ENCODE results near the gene TMIE.

Gene TMIE

GRCh38 chr3:46669191-46669999 lies 31.8 kb upstream of the TMIE start:
- no peak for DNase-seq (ENCODE audit: low spot score)

DNA sequence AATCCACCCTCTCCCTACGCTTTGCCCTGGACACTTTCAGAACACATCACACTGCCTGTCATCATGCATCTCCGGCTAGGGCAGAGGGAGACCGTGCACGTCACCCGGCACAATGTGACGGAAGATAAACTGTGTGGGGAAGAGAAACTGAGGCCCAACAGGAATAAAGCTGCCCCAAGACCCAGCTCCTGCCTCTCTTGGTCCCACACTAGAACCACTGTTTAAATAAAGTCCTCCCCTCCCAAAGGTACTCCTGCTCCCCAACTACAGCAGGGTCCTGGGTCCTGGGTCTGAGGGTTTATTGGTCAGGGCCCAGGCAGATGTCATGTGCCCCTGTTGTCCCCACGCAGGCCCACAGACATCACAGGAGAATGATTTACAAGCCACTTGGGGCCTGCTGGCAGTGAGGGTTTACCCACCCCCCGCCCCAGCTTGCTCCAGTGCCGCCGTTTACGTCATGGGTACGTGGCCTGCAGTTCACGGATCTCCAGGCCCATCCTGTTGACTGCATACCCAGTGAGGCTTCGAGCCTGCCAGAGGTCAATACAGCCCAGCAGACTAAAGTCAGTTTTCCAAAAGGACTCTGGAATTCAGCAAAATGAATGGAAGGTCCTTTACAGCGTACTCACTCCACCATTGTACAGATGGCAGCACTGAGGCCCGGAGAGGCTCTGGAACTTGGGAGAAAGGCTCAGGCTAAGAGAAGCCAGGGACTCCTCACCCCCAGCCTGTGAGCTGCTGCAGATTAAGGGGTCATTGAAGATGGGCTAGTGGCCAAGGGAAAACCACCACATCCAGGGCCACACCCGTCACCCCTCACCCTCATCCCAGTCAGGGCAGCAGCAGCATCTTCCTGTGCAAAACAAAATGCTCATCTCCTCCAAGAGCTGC lies 30.9 kb upstream of the TMIE start:
- no peak for DNase-seq (ENCODE audit: low spot score)

DNA sequence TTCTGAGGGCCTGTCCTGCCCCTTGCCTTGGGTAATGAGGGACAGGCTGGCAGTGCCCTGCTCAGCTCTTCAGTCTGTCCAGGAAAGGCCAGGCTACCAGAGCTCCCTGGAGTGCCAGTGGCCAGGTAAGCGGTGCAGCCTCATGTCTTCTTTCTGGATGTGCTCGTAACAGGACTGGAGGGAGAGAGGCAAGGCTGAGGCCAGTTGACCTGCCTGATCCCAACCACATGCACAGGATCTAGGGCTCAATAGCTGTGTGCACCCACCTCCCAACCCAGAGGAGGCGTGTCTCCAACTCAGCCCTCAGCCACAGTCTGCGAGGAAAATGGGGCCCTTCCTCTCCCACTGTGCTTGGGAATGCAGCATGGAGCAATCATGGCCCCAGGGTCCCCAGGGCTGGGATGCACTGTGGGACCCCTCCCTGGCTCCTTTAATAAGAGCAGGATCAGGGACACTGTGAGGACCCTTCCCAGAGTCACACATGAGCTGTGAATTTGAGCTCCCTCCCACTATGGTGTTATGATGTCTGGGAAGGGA lies 30.2 kb upstream of the TMIE start:
- no peak for DNase-seq (ENCODE audit: low spot score)

GRCh38 chr3:46671541-46672348 lies 29.4 kb upstream of the TMIE start:
- no peak for DNase-seq (ENCODE audit: low spot score)

- no peak for DNase-seq (ENCODE audit: low spot score)
Measured at GRCh38 chr3:46672349-46672695, 28.9 kb upstream of the TMIE start.

DNA sequence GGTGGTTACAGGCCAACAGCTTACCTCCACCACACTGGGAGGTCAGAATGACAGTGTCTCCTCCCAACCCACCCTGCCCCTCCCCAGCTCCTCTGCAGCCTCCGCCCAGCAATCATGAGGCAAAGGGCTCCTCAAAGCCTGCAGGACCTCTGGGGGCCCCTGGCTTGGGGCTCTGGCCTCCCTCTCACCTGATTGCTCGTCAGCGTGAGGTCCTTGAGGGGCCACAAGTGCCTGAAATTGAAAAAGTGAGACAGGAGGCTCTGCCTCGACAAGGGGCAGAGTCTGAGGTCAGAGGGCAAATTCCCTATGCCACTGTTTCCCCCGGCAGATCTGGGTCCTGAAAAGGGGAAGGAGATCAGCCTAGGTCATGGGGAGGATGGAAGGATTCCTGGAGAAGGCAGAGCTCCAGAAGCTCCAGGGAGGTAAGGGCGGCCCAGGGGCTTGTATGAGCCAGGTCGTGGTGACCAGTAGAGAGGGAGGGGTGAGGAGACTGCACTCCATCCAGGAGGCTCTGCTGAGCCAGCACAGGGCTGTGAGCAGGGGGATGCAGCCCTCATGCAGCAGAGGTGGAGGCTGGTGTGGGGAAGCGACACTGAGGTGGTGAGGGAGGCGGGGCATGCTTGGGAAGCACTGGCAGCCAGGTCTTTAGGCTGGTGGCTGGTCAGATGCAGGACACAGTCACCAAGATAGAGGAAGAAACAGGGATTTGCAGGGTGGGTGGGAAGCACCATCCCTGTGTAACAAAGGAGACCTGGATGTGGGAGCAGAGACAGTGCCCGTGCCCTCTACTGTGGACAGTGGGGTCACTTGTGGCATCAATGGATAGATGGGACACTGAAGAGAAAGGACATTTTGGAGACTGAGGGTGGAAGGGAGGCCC lies 27.8 kb upstream of the TMIE start:
- no peak for DNase-seq (ENCODE audit: low spot score)

GRCh38 chr3:46674031-46674845 lies 27.0 kb upstream of the TMIE start:
- DNase-seq (ENCODE audit: low spot score) = no peak

DNA sequence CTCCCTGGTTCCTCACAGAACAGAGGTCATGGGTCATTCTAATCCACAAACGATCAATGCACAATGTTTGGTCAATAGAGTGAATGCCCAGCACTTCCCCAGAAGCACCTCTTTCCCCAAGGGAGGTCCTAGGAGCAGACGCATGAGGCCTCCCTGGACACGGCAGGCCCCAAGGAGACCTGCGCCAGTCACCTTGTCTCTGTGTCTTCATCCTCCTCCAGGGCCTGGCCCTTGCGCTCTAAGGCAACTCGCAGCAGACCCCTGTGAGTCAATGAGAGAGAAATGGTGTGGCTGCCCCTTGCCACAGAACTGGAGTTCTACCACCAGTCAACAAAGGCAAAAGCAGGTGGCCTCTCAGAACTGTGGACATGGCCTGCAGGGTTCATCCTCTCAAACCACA lies 25.8 kb upstream of the TMIE start:
- DNase-seq (ENCODE audit: low spot score) = no peak

DNA sequence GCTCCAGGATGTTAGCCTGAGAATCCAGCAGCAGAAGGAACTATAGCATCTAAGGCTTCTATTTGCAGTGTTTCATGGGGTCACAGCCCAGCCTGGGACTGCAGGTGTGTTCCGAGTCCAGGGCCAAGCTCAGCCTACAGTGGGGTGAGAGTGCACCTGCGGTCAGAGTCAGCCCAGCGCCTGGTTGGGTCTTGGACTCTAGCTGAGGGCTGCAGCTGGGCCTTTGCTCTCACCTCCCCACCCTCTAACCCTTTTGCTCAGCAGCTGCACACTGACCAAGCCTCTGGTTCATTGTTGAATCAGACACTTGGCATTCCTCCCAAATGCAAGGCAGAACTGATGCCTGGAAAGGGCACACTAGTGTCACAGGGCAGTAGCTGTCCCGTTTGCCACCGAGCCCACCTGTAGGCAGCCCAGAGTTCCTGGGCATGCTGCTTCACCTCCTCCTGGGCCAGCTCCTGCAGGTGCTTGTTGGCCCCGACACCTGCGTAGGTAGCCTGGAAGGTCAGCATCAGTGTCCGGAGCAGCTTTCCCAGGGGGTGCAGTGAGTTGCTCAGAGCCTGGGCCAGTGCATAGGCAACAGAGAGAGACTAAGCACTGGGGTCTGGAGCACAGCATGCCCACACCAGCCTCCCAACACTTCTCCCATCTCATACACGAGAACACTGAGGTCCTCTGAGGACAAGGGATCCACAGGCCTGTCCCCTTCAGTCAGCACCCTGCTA lies 25.2 kb upstream of the TMIE start:
- DNase-seq (ENCODE audit: low spot score) = peak; percentile 71

- DNase-seq (ENCODE audit: low spot score) = no peak
Measured at GRCh38 chr3:46676601-46677410, 24.4 kb upstream of the TMIE start.

DNA sequence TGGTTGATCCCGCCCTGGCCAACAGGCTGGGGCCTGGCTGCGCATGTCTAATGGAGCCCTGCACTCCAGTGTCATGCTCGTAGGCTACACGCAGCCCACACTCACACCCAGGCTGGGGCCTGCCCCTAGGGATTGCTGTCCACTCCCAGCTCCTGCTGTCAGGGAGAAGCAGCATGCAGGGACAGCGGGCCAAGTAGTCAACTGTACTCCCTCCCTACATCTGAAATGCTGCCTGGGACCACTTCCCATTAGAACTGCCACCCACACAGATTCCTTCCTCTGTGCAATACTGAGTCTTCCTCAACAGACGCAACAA lies 23.8 kb upstream of the TMIE start:
- no peak for DNase-seq (ENCODE audit: low spot score)

GRCh38 chr3:46678280-46678679 lies 22.9 kb upstream of the TMIE start:
- DNase-seq (ENCODE audit: low spot score) = no peak

DNA sequence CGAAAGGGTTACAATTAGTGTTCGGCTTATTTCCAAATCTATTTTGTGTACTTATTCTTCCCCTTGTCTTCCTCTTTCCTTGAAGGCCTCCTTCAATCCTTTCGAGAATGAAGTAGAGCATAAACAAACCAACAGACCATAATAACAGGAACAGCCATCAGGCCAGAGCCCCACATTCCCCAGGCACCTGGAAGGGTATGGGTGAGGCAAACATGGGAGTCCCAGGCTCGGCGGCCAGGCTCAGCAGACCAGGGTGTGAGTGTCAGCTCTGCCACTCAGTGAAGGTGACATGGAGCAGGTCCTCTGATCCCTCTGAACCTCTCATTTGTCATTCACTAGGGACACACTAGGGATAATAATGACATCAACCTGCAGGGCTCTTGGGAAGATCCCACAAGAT lies 21.5 kb upstream of the TMIE start:
- DNase-seq (ENCODE audit: low spot score) = no peak

GRCh38 chr3:46680298-46680826 lies 20.8 kb upstream of the TMIE start:
- no peak for DNase-seq (ENCODE audit: low spot score)

- no peak for DNase-seq (ENCODE audit: low spot score)
Measured at GRCh38 chr3:46681387-46681786, 19.8 kb upstream of the TMIE start.

GRCh38 chr3:46681856-46682540 lies 19.2 kb upstream of the TMIE start:
- DNase-seq (ENCODE audit: low spot score) = no peak

DNA sequence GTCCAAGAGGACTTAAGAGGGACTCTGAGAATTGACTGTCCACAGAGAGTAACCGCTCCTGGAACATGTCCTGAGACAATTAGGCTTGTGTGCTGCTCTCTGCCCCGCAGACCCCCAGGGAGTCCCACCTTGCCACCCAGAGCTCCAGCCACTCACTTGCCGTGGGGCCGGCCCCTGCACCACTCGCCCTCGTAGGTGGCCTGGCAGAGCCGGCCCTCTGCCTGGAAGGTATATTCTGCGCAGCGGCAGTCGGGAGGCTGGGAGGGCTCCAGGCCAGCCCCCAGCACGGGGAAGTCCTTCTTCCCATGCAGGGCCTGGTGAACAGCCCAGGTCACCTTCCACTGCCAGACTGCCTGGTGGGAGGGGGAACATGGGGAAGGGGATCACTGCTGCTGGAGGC lies 18.2 kb upstream of the TMIE start:
- no peak for DNase-seq (ENCODE audit: low spot score)

- no peak for DNase-seq (ENCODE audit: low spot score)
Measured at GRCh38 chr3:46684891-46685290, 16.3 kb upstream of the TMIE start.

All from AG08395 (cell line).